Measurements from ENCODE around the gene MMD.
A peak's percentile ranks its signal among the peaks of the same experiment; 100 is the strongest.

The MMD gene

DNA sequence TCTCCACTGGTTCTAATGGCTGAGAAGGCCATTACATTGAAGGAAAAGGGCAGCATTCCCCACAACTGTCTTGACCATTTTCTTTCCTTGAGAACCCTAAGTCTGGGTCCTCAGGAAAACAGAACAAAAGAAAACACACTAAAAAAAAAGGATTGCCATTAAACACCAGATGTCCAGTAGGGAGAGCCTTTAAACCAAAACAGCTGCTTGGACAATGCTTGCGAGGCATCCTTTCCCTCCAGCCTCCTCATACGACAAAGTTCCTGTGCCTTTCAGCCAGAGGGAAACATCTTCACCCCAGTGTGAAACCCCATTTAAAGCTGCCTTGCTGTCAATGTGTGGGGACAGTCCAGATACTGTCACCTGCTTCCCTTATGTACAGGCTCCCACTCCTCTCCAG is 74.3 kb downstream of the MMD start:
- ATAC-seq: no peak

DNA sequence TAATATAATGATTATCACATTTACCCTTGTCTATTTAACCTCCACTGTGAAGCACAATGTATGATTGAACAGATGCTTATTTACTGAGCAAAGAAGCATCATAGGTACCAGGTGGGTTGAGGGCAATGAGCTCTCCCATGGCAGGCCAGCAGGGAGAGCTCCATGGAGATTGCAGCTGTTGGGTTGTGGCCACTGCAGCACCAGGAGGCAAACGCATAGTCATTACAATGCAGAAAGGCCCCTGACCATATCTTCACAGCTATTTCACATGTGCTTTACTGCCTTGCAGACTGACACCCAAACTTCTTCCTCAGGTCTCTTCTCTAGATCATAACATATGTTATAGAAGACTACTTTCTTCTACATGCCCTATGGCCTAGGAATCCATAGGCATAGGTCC is 75.0 kb downstream of the MMD start:
- no peak for ATAC-seq

DNA sequence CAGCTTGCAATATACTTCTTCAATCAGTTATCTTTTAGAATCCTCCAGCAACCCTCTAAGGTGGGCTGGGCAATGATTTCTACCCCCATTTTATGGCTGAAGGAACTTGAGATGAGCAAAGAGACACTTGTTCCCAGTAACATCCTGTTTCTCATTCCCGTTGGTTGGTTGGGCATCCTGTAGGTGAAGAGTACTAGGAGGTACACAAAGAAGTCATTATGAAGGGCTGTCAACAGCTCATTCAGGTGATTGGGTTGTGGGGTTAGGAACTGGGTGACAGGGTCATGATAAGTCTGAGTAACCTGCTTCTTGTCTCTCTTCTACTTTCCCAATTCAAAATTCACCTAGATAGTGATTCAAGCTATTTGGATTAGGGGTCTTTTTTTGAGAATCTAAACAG is 76.5 kb downstream of the MMD start:
- no peak for ATAC-seq

DNA sequence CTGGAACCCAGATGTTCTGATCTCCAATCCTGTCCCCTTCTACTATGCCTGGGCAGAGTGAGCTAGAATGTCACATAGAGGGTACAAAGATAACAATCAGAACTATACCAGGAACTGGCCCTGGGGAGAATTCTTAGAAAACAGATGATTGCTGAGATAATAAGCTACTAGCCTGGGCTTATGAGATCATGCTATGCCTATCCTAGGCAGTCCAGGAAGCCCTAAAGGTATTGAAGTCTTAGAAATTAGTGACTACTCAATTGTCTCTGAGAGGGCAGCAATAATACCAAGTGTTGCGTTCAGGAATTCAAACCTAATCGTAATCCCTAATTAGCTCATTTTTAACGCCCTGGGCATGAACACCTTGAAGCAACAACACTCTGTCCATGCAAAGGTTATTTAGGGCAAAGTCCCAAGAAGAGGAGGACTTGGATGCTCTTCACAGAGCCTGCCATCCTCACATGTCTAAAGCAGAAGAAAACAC is 77.1 kb downstream of the MMD start:
- ATAC-seq: peak; percentile 83 to 85

DNA sequence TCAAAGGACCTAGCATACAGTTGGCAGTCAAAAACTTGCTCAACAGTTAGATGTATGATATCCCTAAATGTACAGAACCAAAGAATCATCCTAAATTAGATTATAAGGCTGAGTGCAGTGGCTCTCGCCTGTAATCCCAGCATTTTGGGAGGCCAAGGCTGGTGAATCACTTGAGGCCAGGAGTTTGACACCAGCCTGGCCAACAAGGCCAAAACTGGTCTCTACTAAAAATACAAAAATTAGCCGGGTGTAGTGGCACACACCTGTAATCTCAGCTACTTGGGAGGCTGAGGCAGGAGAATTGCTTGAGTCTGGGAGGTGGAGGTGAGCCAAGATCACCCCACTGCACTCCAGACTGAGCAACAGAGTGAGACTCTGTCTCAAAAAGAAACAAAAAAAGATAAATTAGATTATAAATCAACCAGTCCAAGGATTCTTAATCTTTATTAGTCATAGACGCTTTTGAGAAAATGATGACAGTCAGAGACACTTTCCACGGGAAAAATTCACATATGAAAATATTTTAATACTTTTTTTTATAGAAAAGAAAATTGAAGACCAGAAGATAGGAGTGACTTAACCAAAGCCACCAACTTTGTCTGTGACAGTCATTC is 77.6 kb downstream of the MMD start:
- ATAC-seq: peak; percentile 39 to 49

DNA sequence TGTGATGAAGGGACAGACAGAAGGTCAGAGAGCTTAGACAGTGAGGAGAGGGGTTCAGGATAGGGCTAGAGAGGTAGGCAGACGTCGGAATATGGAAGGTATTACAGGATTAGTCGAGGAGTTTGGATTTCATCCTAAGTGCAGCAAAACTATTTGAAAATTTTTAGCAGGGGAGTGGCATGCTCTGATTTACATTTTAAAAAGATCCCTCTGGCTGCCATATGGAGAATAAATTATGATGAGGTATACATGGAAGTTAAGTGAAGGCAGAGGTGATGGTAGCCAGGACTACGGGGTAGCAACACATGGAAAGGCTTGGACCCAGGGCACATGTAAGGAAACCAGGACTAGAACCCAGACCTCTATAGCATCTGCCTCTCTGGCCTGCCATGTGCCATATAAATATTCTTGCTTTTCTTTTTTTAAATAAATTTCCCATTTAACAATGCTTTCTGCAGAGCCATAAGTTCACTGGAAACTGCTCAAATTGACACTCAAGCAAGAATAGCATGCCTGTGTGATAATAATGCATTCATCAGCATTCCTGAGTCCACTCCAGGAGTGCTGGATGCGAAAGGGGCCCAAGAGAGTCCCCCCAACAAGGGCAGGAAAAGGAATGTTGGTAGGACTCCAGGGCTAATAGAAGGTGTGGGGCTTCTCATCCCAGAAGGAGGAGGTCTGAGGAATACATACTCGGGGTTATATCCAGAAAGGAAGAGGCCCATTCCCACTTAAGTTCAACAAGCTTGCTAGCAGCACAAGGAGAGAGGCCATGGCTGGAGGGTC is 78.6 kb downstream of the MMD start:
- ATAC-seq: no peak

All from activated CD4-positive, CD25-positive, alpha-beta regulatory T cell treated with anti-CD3 and anti-CD28 coated beads, Interleukin-2, amount 50 U/mL, for 24 hours (primary cell).